Panc1 (cell line): ENCODE results near the gene WDFY3.

Experiments used
- POLR2AphosphoS5 ChIP-seq: IDR thresholded peaks from 2 replicates; pipeline ENCODE4 v1.6.1; 2012; ENCODE audit warnings: mild to moderate bottlenecking, low read depth, low read length, moderate library complexity
- SIN3A ChIP-seq: IDR thresholded peaks from 2 replicates; pipeline ENCODE4 v1.6.1; 2012; ENCODE audit warnings: low read depth, mild to moderate bottlenecking, low read length, moderate library complexity, borderline replicate concordance; ENCODE audit not compliant: insufficient read depth
- TCF7L2 ChIP-seq: IDR thresholded peaks from 2 replicates; pipeline ENCODE4 v1.6.1; 2011; ENCODE audit warnings: mild to moderate bottlenecking, low read depth, low read length, inconsistent platforms
- TF ChIP-seq, protein P1 (sequence below): fragments of 450-650 bp; IDR thresholded peaks from 2 replicates; pipeline ENCODE4 v1.5.1; 2017; ENCODE audit warnings: mild to moderate bottlenecking

DNA sequence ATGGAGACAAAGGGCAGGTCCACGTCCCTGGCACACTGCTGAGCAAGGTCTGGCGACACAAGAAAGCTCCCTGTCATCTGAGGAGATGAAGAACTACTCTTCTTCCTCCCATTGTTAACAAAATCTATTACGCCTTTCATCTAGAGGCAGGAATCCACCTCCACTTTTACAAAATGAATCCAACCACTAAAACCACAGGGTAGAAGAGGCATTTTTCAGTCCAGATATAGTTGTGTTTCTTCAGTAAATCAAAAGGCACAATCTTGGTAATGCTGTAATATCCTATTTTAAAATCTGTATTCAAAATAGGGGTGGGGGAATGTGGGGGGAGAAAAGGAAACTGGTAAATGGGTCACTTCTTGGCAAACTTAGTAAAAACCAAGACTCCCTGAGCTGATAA is 282.1 kb downstream of the WDFY3 start:
- TF ChIP-seq, protein P1, sequence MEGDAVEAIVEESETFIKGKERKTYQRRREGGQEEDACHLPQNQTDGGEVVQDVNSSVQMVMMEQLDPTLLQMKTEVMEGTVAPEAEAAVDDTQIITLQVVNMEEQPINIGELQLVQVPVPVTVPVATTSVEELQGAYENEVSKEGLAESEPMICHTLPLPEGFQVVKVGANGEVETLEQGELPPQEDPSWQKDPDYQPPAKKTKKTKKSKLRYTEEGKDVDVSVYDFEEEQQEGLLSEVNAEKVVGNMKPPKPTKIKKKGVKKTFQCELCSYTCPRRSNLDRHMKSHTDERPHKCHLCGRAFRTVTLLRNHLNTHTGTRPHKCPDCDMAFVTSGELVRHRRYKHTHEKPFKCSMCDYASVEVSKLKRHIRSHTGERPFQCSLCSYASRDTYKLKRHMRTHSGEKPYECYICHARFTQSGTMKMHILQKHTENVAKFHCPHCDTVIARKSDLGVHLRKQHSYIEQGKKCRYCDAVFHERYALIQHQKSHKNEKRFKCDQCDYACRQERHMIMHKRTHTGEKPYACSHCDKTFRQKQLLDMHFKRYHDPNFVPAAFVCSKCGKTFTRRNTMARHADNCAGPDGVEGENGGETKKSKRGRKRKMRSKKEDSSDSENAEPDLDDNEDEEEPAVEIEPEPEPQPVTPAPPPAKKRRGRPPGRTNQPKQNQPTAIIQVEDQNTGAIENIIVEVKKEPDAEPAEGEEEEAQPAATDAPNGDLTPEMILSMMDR: no peak
- TF ChIP-seq POLR2AphosphoS5 (no peak), SIN3A (no peak), TCF7L2 (no peak)
